Esophagus squamous epithelium (tissue), 5 donors: ENCODE data around the gene HBEGF. TPM values are rescaled to one million over a fixed set of nuclear protein-coding genes. Genes with fewer than 3 reads are reported as not detected.

Experiments used
- DNase-seq: peaks from one replicate; lab custom pipeline; 2025; lab: John Stamatoyannopoulos, UW
- H3K27ac ChIP-seq, 4 donors: fragments of 200-600 bp; sonication (generic); one replicate each; pipeline ENCODE4 v1.5.1; 2016 to 2019; ENCODE audit warnings: mild to moderate bottlenecking in 1 of 4
- H3K27me3 ChIP-seq, 4 donors: fragments of 200-600 bp; sonication (generic); 1 replicate in 3 of 4; 2 replicates in 1 of 4; pipeline versions ENCODE4 v1.5.1 to v1.6.0; 2017 to 2021; ENCODE audit warnings: antibody characterized with exemption in 1 of 4
- H3K36me3 ChIP-seq, 3 donors: fragments of 200-600 bp; sonication (generic); one replicate each; pipeline ENCODE4 v1.5.1; 2016 to 2019
- H3K4me1 ChIP-seq, 3 donors: fragments of 200-600 bp; sonication (generic); one replicate each; pipeline ENCODE4 v1.5.1; 2017 to 2019
- H3K4me3 ChIP-seq, 4 donors: fragments of 200-600 bp; sonication (generic); 1 replicate in 3 of 4; 2 replicates in 1 of 4; pipeline ENCODE4 v1.5.1; 2016 to 2019; ENCODE audit warnings: mild to moderate bottlenecking in 2 of 4, moderate library complexity in 1 of 4
- H3K9me3 ChIP-seq, 3 donors: fragments of 200-600 bp; sonication (generic); one replicate each; pipeline ENCODE4 v1.5.1; 2016 to 2019
- CTCF ChIP-seq, 6 experiments: fragments of 450-650 bp in 4 of 6; fragments of 200-600 bp in 2 of 6; sonication (generic) in 2 of 6; IDR thresholded peaks; one replicate each; pipeline ENCODE4 v1.5.1; 2016 to 2019; ENCODE audit warnings: antibody characterized with exemption in 6 of 6, mild to moderate bottlenecking in 4 of 6, moderate library complexity in 4 of 6
- POLR2A ChIP-seq, 4 donors: fragments of 450-650 bp; IDR thresholded peaks; one replicate each; pipeline ENCODE4 v1.6.1; 2017; ENCODE audit warnings: antibody characterized with exemption in 4 of 4, mild to moderate bottlenecking in 4 of 4, moderate library complexity in 3 of 4
- WGBS, 2 donors: methylation state at CpG; one replicate each; pipeline ENCODE4 v1.1.5; 2018; 5-methylcytosine and 5-hydroxymethylcytosine counted together
- intact Hi-C: fragments of 100-400 bp; cut with DNase I; formaldehyde crosslinking; loops from one replicate; pipeline ENCODE4 v1.15.0; 2022
- total RNA-seq, 4 donors: library from RNA; depleted of rRNA; stranded (reverse); fragments of >200 nt; gene quantifications; one replicate each; pipeline ENCODE4 v1.1.0, GENCODE V29; 2016
- donor health status: DM: yes; HTN: yes; CAD: no.

HBEGF gene
- total RNA-seq, 4 donors from 2014 or later = 24.6 to 72.4 (median 42.1) TPM

- 0 to 3% methylated on average over 18 to 29 of the region's 30 CpGs for WGBS, 2 donors
- Histone ChIP-seq H3K27me3 (no peaks in the 10 kb centered on the region), H3K9me3 (no peaks in the 10 kb centered on the region), H3K4me1 (peaks cover 4 to 42% (median 10%) of the 10 kb centered on the region in 3 donors), H3K27ac (peak within 1 kb of the TSS; percentile 88 to 94 (median 90)), H3K4me3 (peak within 1 kb of the TSS; percentile 52 to 94 (median 82)), H3K36me3 (peaks cover 0 to 21% (median 5%) of the 10 kb centered on the region in 3 donors)
- peak in 1 of 4 donors; percentile 48 for TF ChIP-seq POLR2A (IDR thresholded peaks at IDR 0.05)
- TF ChIP-seq CTCF (IDR thresholded peaks at IDR 0.05) = peak in 2 of 6 experiments; percentile 5 to 25
- peak; percentile 78 for DNase-seq
- intact Hi-C loops = no loop called here
Measured at GRCh38 chr5:140302786-140303639, 43.4 kb downstream of the HBEGF start, which contains the start of gene PFDN1. TSS of gene PFDN1 (minus strand) at chr5:140303101. CDS start at chr5:140303073, 28 bp downstream.

GRCh38 chr5:140301136-140301535, 45.3 kb downstream of the HBEGF start:
- no peak for DNase-seq
- no peak overlapping the region for H3K4me3 ChIP-seq
- H3K27me3 ChIP-seq = no peaks in the 10 kb centered on the region
- intact Hi-C loops = no loop called here
- TF ChIP-seq CTCF (IDR thresholded peaks at IDR 0.05) (no peak), POLR2A (IDR thresholded peaks at IDR 0.05) (no peak)
- 81 to 84% methylated on average over 1 of the region's 1 CpG for WGBS, 2 donors
- no peaks in the 10 kb centered on the region for H3K9me3 ChIP-seq
- no peak overlapping the region for H3K27ac ChIP-seq
- H3K36me3 ChIP-seq = peaks cover 0 to 26% (median 5%) of the 10 kb centered on the region in 3 donors
- H3K4me1 ChIP-seq = peaks cover 4 to 42% (median 10%) of the 10 kb centered on the region in 3 donors

- Histone ChIP-seq H3K27me3 (no peaks in the 10 kb centered on the region), H3K4me1 (peaks cover 4 to 57% (median 14%) of the 10 kb centered on the region in 3 donors), H3K4me3 (no peak overlapping the region), H3K9me3 (no peaks in the 10 kb centered on the region), H3K36me3 (peaks cover 0 to 26% (median 5%) of the 10 kb centered on the region in 3 donors), H3K27ac (no peak overlapping the region)
- no peak for DNase-seq
- 88 to 94% methylated on average over 5 of the region's 5 CpGs for WGBS, 2 donors
- no peak for TF ChIP-seq CTCF (IDR thresholded peaks at IDR 0.05)
- no peak for TF ChIP-seq POLR2A (IDR thresholded peaks at IDR 0.05)
- intact Hi-C loops = no loop called here
Measured at GRCh38 chr5:140299056-140299455, 47.3 kb downstream of the HBEGF start.

GRCh38 chr5:140298183-140298601, 48.2 kb downstream of the HBEGF start:
- H3K4me3 ChIP-seq = no peak overlapping the region
- peaks cover 0 to 26% (median 5%) of the 10 kb centered on the region in 3 donors for H3K36me3 ChIP-seq
- H3K4me1 ChIP-seq = peaks cover 0 to 59% (median 11%) of the 10 kb centered on the region in 3 donors
- H3K27ac ChIP-seq = no peak overlapping the region
- no peaks in the 10 kb centered on the region for H3K9me3 ChIP-seq
- DNase-seq = no peak
- no peaks in the 10 kb centered on the region for H3K27me3 ChIP-seq
- WGBS, 2 donors = 58 to 70% methylated on average over 1 of the region's 1 CpG
- intact Hi-C loops = no loop called here
- TF ChIP-seq POLR2A (IDR thresholded peaks at IDR 0.05) (no peak), CTCF (IDR thresholded peaks at IDR 0.05) (no peak)

GRCh38 chr5:140297283-140297682, 49.1 kb downstream of the HBEGF start:
- no peaks in the 10 kb centered on the region for H3K27me3 ChIP-seq
- no peak overlapping the region for H3K27ac ChIP-seq
- H3K4me1 ChIP-seq = peaks cover 0 to 65% (median 18%) of the 10 kb centered on the region in 3 donors
- TF ChIP-seq CTCF (IDR thresholded peaks at IDR 0.05) = no peak
- no peak for TF ChIP-seq POLR2A (IDR thresholded peaks at IDR 0.05)
- peaks cover 0 to 26% (median 5%) of the 10 kb centered on the region in 3 donors for H3K36me3 ChIP-seq
- 70 to 71% methylated on average over 5 of the region's 5 CpGs for WGBS, 2 donors
- no peak overlapping the region for H3K4me3 ChIP-seq
- DNase-seq = no peak
- H3K9me3 ChIP-seq = no peaks in the 10 kb centered on the region
- intact Hi-C loops = no loop called here
